CD14-positive monocyte (primary cell): ENCODE data around the gene PAX7. TPM values are rescaled to one million over a fixed set of nuclear protein-coding genes. Genes with fewer than 3 reads are reported as not detected.

ENCODE experiments used
- DNase-seq, 3 donors: peaks; one replicate each; pipeline ENCODE4 v3.0.0-alpha.2; 2011 to 2022
- H2AFZ ChIP-seq: 2 replicates; pipeline ENCODE4 v1.6.0; 2012; ENCODE audit warnings: mild to moderate bottlenecking, low read depth, low read length, inconsistent platforms; ENCODE audit not compliant: insufficient read depth, poor library complexity, severe bottlenecking
- H3K27ac ChIP-seq, 2 donors: 1 replicate in 1 of 2; 2 replicates in 1 of 2; pipeline ENCODE4 v1.5.1; 2012 to 2013; ENCODE audit warnings: low read length in 2 of 2, control low read depth in 1 of 2, inconsistent platforms in 1 of 2, low read depth in 1 of 2, mild to moderate bottlenecking in 1 of 2
- H3K27me3 ChIP-seq, 2 donors: one replicate each; pipeline versions ENCODE4 v1.6.0 to v1.6.1; 2011 to 2013; ENCODE audit warnings: low read length in 2 of 2; ENCODE audit not compliant: control insufficient read depth in 2 of 2, insufficient read depth in 2 of 2
- H3K36me3 ChIP-seq, 2 donors: replicated peaks in 1 of 2; 1 replicate in 1 of 2; 2 replicates in 1 of 2; pipeline versions ENCODE4 v1.5.1 to v1.6.1; 2012 to 2013; ENCODE audit warnings: low read length in 2 of 2, control low read depth in 1 of 2, inconsistent platforms in 1 of 2, mild to moderate bottlenecking in 1 of 2; ENCODE audit not compliant: insufficient read depth in 2 of 2, control insufficient read depth in 1 of 2
- H3K4me1 ChIP-seq, 2 donors: 1 replicate in 1 of 2; 2 replicates in 1 of 2; pipeline versions ENCODE4 v1.5.1 to v1.6.1; 2012 to 2013; ENCODE audit warnings: low read length in 2 of 2, control low read depth in 1 of 2, inconsistent platforms in 1 of 2, mild to moderate bottlenecking in 1 of 2, moderate library complexity in 1 of 2; ENCODE audit not compliant: insufficient read depth in 2 of 2, control insufficient read depth in 1 of 2
- H3K4me2 ChIP-seq: replicated peaks from 2 replicates; pipeline ENCODE3; 2012; ENCODE audit warnings: low read length, moderate library complexity, mild to moderate bottlenecking; ENCODE audit not compliant: poor library complexity, severe bottlenecking; ENCODE audit errors: extremely low read depth
- H3K4me3 ChIP-seq, 3 experiments: fragments of 200-600 bp in 1 of 3; sonication (generic) in 1 of 3; replicated peaks in 1 of 3; 1 replicate in 2 of 3; 2 replicates in 1 of 3; pipeline ENCODE4 v1.5.1; 2011 to 2013; ENCODE audit warnings: low read length in 3 of 3, mild to moderate bottlenecking in 3 of 3, control low read depth in 2 of 3, low read depth in 2 of 3, inconsistent platforms in 1 of 3, moderate library complexity in 1 of 3
- H3K79me2 ChIP-seq: 2 replicates; pipeline ENCODE4 v1.6.0; 2012; ENCODE audit warnings: mild to moderate bottlenecking, control low read depth, inconsistent platforms, low read length, moderate library complexity; ENCODE audit not compliant: insufficient read depth
- H3K9ac ChIP-seq: 2 replicates; pipeline ENCODE4 v1.6.0; 2017; ENCODE audit warnings: low read length, mild to moderate bottlenecking; ENCODE audit not compliant: insufficient read depth, poor library complexity, severe bottlenecking
- H3K9me3 ChIP-seq, 2 donors: replicated peaks in 1 of 2; 1 replicate in 1 of 2; 2 replicates in 1 of 2; pipeline versions ENCODE4 v1.5.1 to v1.6.1; 2012 to 2013; ENCODE audit warnings: low read length in 2 of 2, control low read depth in 1 of 2; ENCODE audit not compliant: control insufficient read depth in 1 of 2, insufficient read depth in 1 of 2
- H4K20me1 ChIP-seq: 2 replicates; pipeline ENCODE4 v1.6.0; 2012; ENCODE audit warnings: mild to moderate bottlenecking, low read length, control low read depth, moderate library complexity; ENCODE audit not compliant: insufficient read depth
- H3K27ac Mint-ChIP-seq, 7 donors: one replicate each; pipeline ENCODE4 v1.8.0; 2020; ENCODE audit warnings: mild to moderate bottlenecking in 7 of 7, mixed read lengths in 7 of 7, moderate library complexity in 6 of 7, inconsistent platforms in 2 of 7
- H3K27me3 Mint-ChIP-seq, 3 donors: one replicate each; pipeline ENCODE4 v1.8.0; 2021 to 2022; ENCODE audit warnings: low read depth in 3 of 3, mild to moderate bottlenecking in 3 of 3, mixed read lengths in 3 of 3, moderate library complexity in 3 of 3, inconsistent platforms in 1 of 3
- H3K36me3 Mint-ChIP-seq, 2 donors: one replicate each; pipeline ENCODE4 v1.8.0; 2020; ENCODE audit warnings: mixed read lengths in 2 of 2, inconsistent platforms in 1 of 2, mild to moderate bottlenecking in 1 of 2
- H3K4me1 Mint-ChIP-seq: one replicate; pipeline ENCODE4 v1.8.0; 2020; ENCODE audit warnings: mild to moderate bottlenecking, mixed read lengths
- H3K4me3 Mint-ChIP-seq, 2 donors: one replicate each; pipeline ENCODE4 v1.8.0; 2020; ENCODE audit warnings: mild to moderate bottlenecking in 2 of 2, mixed read lengths in 2 of 2, moderate library complexity in 1 of 2
- H3K9me3 Mint-ChIP-seq, 7 donors: one replicate each; pipeline ENCODE4 v1.8.0; 2020 to 2022; ENCODE audit warnings: mixed read lengths in 7 of 7, mild to moderate bottlenecking in 6 of 7, moderate library complexity in 6 of 7, inconsistent platforms in 2 of 7
- WGBS: methylation state at CpG from one replicate; pipeline ENCODE4 v1.1.5; 2013; ENCODE audit warnings: missing lambda C conversion rate; ENCODE audit not compliant: insufficient coverage; 5-methylcytosine and 5-hydroxymethylcytosine counted together
- intact Hi-C, 2 donors: fragments of 100-400 bp; cut with micrococcal nuclease; formaldehyde crosslinking; loops; one replicate each; pipeline versions ENCODE4 v1.15.0 to v1.15.1; 2023
- polyA plus RNA-seq, 3 donors: library from polyadenylated mRNA; depleted of rRNA in 1 of 3; unstranded in 2 of 3; stranded (reverse) in 1 of 3; fragments of 300-500 nt in 2 of 3; fragments of >200 nt in 1 of 3; fragmentation: Illumina TruSeq in 2 of 3; gene quantifications; 1 replicate in 2 of 3; 2 replicates in 1 of 3; pipeline ENCODE4 v1.2.3, GENCODE V29; 2012 to 2021
- TF ChIP-seq, protein P1 (sequence below): fragments of 200-600 bp; IDR thresholded peaks from one replicate; pipeline ENCODE4 v1.8.0; 2022; ENCODE audit warnings: antibody characterized with exemption, mild to moderate bottlenecking

The PAX7 gene
- polyA plus RNA-seq, 3 donors, result not detected

DNA sequence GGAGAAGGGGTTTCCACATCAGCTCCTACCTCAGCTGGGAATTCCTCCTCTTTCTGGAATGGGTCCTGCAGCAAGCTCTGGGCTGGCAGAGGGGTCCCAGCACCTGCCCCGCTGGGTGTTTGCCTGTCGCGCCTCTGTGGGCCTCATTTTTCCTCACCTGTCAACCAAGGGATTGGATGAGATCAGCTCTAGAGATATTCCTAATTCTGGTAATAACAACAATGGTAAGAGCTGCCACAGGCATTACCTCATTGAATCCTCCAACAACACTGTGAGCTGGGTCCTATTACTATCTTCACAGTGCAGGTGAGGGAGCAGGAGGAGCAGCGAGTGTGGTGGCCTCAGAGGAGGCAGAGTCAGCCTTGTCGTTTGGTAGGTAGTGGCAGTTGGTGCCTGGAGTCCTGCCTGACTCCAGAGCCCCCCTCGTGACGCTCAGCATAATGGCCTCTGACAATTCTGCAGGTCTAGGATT lies 23.3 kb upstream of the PAX7 start:
- Mint-ChIP-seq H3K36me3 (no peaks in the 10 kb centered on the region), H3K27me3 (peaks cover 10 to 24% (median 19%) of the 10 kb centered on the region in 3 donors), H3K4me1 (no peaks in the 10 kb centered on the region), H3K27ac (no peak overlapping the region), H3K4me3 (no peak overlapping the region), H3K9me3 (peaks cover 0 to 1% (median 0%) of the 10 kb centered on the region in 7 donors)
- Histone ChIP-seq H3K79me2 (no peaks in the 10 kb centered on the region), H3K9me3 (no peaks in the 10 kb centered on the region), H3K27ac (no peak overlapping the region), H3K36me3 (no peaks in the 10 kb centered on the region), H2AFZ (no peak overlapping the region), H3K27me3 (peaks cover 0 to 10% of the 10 kb centered on the region in 2 donors), H3K9ac (no peak overlapping the region), H3K4me2 (no peak overlapping the region), H4K20me1 (no peaks in the 10 kb centered on the region), H3K4me1 (no peaks in the 10 kb centered on the region), H3K4me3 (no peak overlapping the region)
- no peak for DNase-seq
- TF ChIP-seq, protein P1, sequence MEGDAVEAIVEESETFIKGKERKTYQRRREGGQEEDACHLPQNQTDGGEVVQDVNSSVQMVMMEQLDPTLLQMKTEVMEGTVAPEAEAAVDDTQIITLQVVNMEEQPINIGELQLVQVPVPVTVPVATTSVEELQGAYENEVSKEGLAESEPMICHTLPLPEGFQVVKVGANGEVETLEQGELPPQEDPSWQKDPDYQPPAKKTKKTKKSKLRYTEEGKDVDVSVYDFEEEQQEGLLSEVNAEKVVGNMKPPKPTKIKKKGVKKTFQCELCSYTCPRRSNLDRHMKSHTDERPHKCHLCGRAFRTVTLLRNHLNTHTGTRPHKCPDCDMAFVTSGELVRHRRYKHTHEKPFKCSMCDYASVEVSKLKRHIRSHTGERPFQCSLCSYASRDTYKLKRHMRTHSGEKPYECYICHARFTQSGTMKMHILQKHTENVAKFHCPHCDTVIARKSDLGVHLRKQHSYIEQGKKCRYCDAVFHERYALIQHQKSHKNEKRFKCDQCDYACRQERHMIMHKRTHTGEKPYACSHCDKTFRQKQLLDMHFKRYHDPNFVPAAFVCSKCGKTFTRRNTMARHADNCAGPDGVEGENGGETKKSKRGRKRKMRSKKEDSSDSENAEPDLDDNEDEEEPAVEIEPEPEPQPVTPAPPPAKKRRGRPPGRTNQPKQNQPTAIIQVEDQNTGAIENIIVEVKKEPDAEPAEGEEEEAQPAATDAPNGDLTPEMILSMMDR, result no peak
- WGBS, result 67% methylated on average over 1 of the region's 7 CpGs
- intact Hi-C loops, result no loop called here

DNA sequence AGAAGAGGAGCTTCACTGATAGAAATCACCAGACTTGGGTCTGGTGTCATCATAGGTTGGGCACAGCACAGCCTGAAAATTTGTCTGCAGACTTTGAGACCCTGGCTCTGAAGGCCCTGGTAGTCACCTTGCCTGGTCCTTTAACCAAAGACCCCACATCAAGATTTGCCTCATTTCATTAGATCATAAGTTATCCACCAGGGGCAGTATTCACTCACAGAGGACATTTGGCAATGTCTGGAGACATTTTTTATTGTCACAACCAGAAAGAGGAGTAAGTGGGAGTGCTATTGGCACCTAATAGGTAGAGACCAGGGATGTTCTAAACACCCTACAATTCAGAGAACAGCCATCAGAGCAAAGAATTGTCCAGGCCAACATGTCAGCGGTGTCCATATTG lies 22.1 kb upstream of the PAX7 start:
- Histone ChIP-seq H3K79me2 (no peaks in the 10 kb centered on the region), H3K27me3 (peaks cover 0 to 10% of the 10 kb centered on the region in 2 donors), H3K9ac (no peak overlapping the region), H4K20me1 (no peaks in the 10 kb centered on the region), H3K4me3 (no peak overlapping the region), H3K36me3 (no peaks in the 10 kb centered on the region), H3K9me3 (no peaks in the 10 kb centered on the region), H2AFZ (no peak overlapping the region), H3K27ac (no peak overlapping the region), H3K4me1 (no peaks in the 10 kb centered on the region), H3K4me2 (no peak overlapping the region)
- intact Hi-C loops, result no loop called here
- 100% methylated on average over 1 of the region's 1 CpG for WGBS
- no peak for DNase-seq
- TF ChIP-seq, protein P1, result no peak
- H3K27me3 Mint-ChIP-seq, result peaks cover 18 to 30% (median 22%) of the 10 kb centered on the region in 3 donors
- peaks cover 0 to 2% (median 0%) of the 10 kb centered on the region in 7 donors for H3K9me3 Mint-ChIP-seq
- H3K4me3 Mint-ChIP-seq, result no peak overlapping the region
- no peak overlapping the region for H3K27ac Mint-ChIP-seq
- no peaks in the 10 kb centered on the region for H3K4me1 Mint-ChIP-seq
- no peaks in the 10 kb centered on the region for H3K36me3 Mint-ChIP-seq
